ENCODE results near the gene CREBL2.

GRCh38 chr12:12635651-12636050 is 24.0 kb downstream of the CREBL2 start:
- TF ChIP-seq CTCF (IDR thresholded peaks at IDR 0.05) = no peak
- TF ChIP-seq EZH2 (IDR thresholded peaks at IDR 0.05; ENCODE audit: borderline replicate concordance, insufficient read depth, low read depth, low read length, poor library complexity, severe bottlenecking) = no peak
